ENCODE results near the gene HOXA10.

The HOXA10 gene

DNA sequence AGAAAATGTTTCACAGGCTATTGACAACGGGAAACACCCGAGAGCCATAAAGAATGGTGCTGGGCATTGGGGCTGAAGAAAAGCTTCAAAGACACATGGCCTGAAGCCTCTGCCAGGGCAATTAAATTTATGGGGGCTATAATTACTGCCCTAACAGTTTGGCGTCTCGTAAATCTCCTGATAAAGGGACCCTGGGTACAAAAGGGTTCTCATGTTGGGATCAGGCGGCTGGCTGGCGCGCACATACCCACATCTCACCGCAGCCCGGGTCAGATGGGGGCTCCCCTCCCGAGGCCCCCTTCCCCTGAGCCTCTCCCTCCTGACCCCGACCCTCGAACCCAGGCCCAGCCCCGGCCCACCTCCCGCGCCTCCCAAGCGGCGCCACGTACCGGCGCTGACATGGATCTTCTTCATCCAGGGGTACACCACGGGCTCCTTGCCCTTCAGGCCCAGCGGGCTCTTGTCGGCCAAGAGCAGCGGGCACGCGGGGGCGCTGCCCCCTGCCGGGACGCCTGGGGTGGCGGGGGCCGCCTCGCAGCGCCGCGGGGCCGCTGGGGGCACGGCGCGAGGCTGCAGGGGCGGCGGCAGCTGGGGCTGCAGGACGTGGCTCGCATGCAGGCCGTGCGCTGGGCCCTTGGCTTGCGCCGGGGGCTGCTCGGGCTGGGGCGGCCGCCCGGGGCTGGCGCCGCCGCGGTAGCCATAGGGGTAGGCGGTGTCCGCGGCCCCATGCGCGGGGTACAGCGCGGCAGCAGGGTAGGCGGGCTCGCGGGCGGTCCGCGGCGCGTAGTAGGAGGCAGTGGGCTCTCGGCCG is 44.2 kb downstream of the HOXA10 start:
- H3K27me3 Mint-ChIP-seq: peaks cover 20% of the 10 kb centered on the region
- peak in 1 of 2 donors; percentile 18 for DNase-seq (ENCODE audit: low spot score in 2 of 2)
- H3K27ac Mint-ChIP-seq: no peak overlapping the region
- peaks cover 2% of the 10 kb centered on the region for H3K36me3 Mint-ChIP-seq
- H3K4me1 Mint-ChIP-seq: no peaks in the 10 kb centered on the region
- H3K9me3 Mint-ChIP-seq: peaks cover 2% of the 10 kb centered on the region
- peak; percentile 33 for ATAC-seq (ENCODE audit: low read depth)
- H3K4me3 Mint-ChIP-seq: no peak overlapping the region

DNA sequence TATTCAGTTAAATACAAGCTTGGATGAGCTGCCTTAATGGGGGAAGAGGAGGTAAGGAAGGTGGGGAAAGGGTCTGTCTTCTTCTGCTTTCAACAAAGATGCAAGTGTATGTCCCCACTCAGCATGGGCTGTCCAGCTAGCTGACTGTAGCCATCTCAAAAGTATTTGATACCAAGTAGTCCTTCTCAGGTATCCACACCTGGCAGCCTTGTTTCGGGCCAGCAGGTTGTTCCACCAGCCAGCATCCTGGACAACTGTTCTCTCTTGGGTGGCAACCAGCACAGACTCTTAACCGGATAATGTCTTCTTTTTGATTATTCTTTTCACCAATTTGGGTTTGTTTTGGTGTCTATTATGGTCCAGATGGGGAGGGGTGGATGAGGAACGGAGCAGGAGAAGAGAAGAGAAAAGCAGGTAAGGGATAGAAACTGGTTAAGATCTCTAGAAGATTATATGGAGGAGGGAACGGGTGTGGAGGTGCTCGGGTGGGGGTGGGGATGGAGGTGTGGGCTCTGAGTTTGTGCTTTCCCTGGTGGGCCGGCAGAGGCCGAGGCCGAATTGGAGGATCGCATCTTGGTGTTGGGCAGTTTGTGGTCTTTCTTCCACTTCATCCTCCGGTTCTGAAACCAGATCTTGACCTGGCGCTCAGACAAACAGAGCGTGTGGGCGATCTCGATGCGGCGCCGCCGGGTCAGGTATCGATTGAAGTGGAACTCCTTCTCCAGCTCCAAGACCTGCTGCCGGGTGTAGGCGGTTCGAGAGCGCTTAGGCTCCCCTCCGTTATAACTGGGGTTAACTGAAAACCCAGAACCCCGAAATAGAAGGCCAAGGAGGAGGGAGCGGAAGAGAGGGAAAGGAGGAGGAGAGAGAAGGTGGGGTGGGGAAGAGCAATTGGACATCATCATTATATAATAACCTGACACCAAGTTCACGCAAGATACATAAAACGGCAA is 45.1 kb downstream of the HOXA10 start:
- no peak for ATAC-seq (ENCODE audit: low read depth)
- Mint-ChIP-seq H3K36me3 (peaks cover 2% of the 10 kb centered on the region), H3K4me1 (no peaks in the 10 kb centered on the region), H3K4me3 (peak overlapping the region; percentile 25), H3K9me3 (peaks cover 2% of the 10 kb centered on the region), H3K27ac (no peak overlapping the region), H3K27me3 (peaks cover 16% of the 10 kb centered on the region)
- DNase-seq (ENCODE audit: low spot score in 2 of 2): no peak

DNA sequence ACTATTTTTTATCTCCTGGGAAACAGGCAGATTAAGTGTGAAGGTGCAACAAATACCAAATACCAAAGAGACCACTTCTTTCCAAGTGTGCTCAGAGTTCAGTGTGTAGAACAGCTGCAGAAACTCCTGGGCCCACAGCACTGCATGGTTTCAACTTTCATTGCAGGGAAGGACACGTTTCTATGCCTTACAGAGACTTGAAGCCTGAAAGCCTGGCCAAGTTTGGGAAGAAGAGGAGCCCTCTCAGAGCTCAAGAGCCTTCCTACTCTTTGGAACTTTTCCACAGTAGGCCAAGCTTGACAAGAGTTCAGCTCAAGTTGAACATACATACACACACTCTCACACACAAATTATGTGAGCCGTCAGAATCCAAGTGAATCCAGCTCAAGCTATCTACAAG is 46.1 kb downstream of the HOXA10 start:
- no peak for DNase-seq (ENCODE audit: low spot score in 2 of 2)
- ATAC-seq (ENCODE audit: low read depth): no peak
- Mint-ChIP-seq H3K9me3 (peaks cover 2% of the 10 kb centered on the region), H3K36me3 (peaks cover 2% of the 10 kb centered on the region), H3K27me3 (peaks cover 15% of the 10 kb centered on the region), H3K27ac (no peak overlapping the region), H3K4me1 (no peaks in the 10 kb centered on the region), H3K4me3 (no peak overlapping the region)

DNA sequence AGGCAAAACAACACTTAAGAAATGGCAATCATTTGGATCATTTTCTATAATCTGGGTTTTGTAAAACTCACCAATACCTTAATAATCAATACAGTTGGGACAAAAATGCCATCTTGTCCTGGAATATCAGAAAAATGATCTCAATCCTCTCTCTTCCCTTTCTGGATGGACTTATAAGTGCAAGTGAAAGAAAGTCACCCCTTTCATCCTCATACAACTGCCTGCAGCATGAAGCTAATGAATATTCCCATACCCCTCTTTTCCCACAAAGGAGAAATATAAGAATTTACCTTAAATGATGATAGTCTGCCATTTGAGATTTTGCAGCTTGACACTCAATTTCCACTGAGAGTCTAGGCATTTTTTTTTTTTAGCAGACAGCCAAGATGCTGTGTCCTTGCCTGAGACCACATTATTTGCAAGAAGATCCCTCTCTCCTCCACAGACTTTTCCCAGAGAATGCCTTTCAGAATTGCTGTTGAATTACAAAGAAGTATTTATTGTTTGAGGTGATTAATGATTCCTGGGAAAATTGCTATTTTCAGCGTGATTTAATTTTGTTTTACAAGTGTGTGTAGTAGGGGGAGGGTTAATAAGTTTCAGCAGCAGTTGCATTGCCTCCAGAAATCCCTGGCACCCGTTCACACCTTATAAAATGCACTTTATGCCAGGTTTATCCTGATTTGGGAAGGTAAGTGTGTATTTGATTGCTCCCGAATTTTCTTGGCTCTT is 47.4 kb downstream of the HOXA10 start:
- DNase-seq (ENCODE audit: low spot score in 2 of 2): no peak
- H3K4me1 Mint-ChIP-seq: no peaks in the 10 kb centered on the region
- H3K27ac Mint-ChIP-seq: no peak overlapping the region
- H3K4me3 Mint-ChIP-seq: no peak overlapping the region
- peaks cover 2% of the 10 kb centered on the region for H3K9me3 Mint-ChIP-seq
- H3K27me3 Mint-ChIP-seq: peaks cover 15% of the 10 kb centered on the region
- peaks cover 2% of the 10 kb centered on the region for H3K36me3 Mint-ChIP-seq
- no peak for ATAC-seq (ENCODE audit: low read depth)

DNA sequence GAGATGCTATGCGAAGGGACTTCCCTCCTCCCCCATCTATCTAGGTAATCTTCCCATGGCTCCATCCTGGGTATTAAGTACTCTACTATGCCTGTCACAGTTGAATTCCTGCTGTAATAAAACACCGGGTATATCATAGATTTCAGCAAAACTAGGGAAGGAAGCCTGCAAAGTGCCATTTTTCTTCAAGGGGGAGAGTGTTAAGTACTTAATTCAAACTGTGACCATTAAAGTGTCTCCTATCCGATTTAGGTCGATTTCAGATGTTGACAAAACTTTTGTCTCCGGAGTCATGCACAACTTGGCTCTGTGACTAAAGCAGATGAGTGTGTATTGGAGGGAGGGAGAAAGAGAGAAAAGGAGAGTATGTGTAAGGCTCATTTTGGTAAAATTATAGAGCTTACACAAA is 48.1 kb downstream of the HOXA10 start:
- peaks cover 15% of the 10 kb centered on the region for H3K27me3 Mint-ChIP-seq
- no peak for DNase-seq (ENCODE audit: low spot score in 2 of 2)
- H3K9me3 Mint-ChIP-seq: peaks cover 2% of the 10 kb centered on the region
- H3K4me3 Mint-ChIP-seq: no peak overlapping the region
- no peaks in the 10 kb centered on the region for H3K4me1 Mint-ChIP-seq
- no peak overlapping the region for H3K27ac Mint-ChIP-seq
- peaks cover 2% of the 10 kb centered on the region for H3K36me3 Mint-ChIP-seq
- no peak for ATAC-seq (ENCODE audit: low read depth)

DNA sequence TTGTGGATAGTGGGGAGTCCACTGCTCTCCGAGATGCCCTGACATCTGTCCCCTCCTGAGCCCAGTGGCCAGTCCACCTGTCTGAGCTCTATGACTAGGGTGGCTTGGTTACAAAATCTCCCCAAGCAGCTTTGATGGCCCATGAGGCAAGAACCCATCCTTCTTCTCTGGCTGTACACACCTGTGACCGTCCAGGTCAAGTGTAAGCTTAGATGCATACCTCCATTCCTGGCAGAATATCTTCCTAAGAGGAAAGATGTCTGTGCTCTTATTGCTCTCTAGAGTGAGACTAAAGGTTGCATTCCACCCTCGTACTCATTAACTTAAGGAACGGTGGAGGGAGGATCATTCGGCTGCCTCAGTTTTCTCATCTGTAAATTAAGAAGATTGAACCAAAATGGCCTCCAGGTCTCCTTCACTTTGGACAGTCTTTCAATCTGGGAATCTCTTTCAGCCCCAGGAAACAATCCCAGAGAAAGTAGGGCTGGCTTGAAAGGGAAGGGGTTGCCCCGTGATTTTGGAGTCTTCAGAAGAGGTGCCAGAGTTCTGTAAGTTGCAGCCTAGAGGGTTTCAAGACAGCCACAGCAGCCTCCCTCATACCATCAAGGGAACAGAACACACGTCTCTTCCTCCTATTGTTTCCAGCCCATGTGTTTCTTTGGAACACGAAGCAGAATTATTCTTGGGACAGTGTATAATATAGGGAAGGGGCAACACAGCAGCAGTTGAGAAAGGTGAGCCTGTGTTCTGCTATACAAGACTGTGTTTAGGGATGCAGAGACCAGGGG is 49.0 kb downstream of the HOXA10 start:
- Mint-ChIP-seq H3K4me1 (no peaks in the 10 kb centered on the region), H3K4me3 (no peak overlapping the region), H3K36me3 (peaks cover 2% of the 10 kb centered on the region), H3K9me3 (peaks cover 2% of the 10 kb centered on the region), H3K27me3 (peaks cover 15% of the 10 kb centered on the region), H3K27ac (no peak overlapping the region)
- no peak for DNase-seq (ENCODE audit: low spot score in 2 of 2)
- no peak for ATAC-seq (ENCODE audit: low read depth)

DNA sequence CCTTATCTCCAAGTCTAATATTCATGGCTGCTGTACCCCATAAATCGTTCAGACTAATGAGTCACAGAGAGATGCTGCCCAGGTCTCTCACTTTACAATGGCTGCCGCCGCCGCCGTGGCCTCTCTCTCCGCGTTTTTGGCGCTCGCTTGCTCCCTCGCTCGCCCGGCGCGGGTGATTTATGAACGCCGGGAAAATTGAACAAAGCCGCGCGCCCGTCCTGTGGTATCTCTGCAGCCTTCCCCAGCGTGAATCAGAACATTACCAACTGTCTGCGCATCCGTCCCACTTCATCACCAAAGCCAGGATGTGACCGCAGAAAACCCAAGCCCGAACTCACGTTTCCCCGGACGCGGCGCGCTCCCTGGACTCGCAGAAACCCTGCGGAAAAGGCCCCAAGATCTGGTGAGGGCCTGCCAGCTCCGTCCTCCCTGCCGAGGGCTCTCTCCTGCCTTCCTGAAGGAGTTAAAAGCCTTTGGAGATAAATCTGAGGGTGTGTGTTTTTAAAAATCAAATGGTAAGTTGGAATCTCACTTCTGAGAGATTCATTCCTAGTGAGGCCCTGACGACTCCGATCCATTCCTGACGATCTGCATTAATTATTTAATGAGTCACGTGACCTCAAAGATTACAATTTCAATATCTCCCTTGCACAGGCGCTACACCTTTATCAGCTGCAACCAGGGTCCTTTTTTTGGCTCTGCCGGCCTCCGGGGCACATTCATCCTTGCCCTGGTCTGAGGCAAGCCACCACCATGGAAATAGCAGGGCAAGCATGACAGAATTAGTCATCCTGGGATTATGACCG is 49.8 kb downstream of the HOXA10 start:
- no peak overlapping the region for H3K27ac Mint-ChIP-seq
- no peak overlapping the region for H3K4me3 Mint-ChIP-seq
- H3K9me3 Mint-ChIP-seq: peaks cover 2% of the 10 kb centered on the region
- DNase-seq (ENCODE audit: low spot score in 2 of 2) (no peak), ATAC-seq (ENCODE audit: low read depth) (no peak)
- peaks cover 2% of the 10 kb centered on the region for H3K36me3 Mint-ChIP-seq
- H3K27me3 Mint-ChIP-seq: peaks cover 13% of the 10 kb centered on the region
- no peaks in the 10 kb centered on the region for H3K4me1 Mint-ChIP-seq

DNA sequence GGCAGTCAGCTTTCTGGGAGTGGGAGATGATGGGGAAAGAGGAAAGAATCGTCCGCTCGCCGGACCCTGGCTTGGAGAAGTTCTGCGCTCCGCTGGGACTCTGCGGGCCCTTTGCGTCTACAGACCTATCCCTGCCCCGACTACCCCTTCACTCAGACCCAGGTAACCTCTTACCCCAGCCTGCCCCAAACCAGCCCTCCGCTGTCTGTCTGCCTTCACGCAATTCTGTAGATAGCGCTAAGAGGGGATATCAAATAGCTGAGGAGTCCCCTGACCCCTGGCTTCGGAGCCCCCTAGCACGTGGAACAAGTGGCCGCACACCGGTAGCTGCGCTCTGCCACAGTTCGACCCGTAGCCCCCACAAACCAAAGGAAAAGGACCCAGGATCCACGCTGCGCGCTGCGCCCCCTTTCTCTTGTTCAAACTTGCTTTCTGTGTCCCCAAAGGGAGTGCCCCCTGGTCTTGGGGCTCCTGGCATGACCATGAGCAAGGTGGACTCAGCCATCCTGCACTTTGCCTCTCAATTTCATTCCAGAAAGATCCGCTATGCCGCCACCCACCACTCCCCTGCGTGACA is 50.6 kb downstream of the HOXA10 start:
- H3K4me3 Mint-ChIP-seq: no peak overlapping the region
- no peaks in the 10 kb centered on the region for H3K36me3 Mint-ChIP-seq
- no peak overlapping the region for H3K27ac Mint-ChIP-seq
- H3K4me1 Mint-ChIP-seq: no peaks in the 10 kb centered on the region
- peaks cover 10% of the 10 kb centered on the region for H3K27me3 Mint-ChIP-seq
- ATAC-seq (ENCODE audit: low read depth): no peak
- H3K9me3 Mint-ChIP-seq: no peaks in the 10 kb centered on the region
- DNase-seq (ENCODE audit: low spot score in 2 of 2): no peak

DNA sequence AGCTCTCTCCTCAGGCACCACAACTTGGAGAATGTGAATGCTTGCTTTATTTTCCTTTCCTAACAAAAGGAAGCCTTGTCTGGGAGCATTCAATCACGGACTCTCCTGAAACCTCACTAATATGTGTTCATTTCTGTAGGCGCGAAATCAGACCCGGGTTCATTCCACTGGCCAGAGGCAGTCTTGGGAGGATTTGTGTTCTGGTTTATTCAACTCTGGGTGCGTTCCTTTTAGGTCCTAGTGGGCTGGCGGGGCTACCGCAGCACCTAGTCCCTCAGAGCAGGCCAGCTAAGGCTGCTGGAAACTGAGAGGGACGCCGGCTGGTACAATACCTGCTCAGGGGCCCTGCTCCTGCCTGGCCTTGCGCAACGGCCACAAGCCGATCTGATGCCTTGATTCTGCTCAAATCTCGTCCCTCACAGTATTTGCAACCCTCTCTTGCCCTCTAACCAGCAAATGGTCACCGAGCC is 51.1 kb downstream of the HOXA10 start:
- Mint-ChIP-seq H3K4me3 (no peak overlapping the region), H3K4me1 (no peaks in the 10 kb centered on the region), H3K27me3 (peaks cover 8% of the 10 kb centered on the region), H3K36me3 (no peaks in the 10 kb centered on the region), H3K9me3 (no peaks in the 10 kb centered on the region), H3K27ac (no peak overlapping the region)
- ATAC-seq (ENCODE audit: low read depth) (no peak), DNase-seq (ENCODE audit: low spot score in 2 of 2) (no peak)

DNA sequence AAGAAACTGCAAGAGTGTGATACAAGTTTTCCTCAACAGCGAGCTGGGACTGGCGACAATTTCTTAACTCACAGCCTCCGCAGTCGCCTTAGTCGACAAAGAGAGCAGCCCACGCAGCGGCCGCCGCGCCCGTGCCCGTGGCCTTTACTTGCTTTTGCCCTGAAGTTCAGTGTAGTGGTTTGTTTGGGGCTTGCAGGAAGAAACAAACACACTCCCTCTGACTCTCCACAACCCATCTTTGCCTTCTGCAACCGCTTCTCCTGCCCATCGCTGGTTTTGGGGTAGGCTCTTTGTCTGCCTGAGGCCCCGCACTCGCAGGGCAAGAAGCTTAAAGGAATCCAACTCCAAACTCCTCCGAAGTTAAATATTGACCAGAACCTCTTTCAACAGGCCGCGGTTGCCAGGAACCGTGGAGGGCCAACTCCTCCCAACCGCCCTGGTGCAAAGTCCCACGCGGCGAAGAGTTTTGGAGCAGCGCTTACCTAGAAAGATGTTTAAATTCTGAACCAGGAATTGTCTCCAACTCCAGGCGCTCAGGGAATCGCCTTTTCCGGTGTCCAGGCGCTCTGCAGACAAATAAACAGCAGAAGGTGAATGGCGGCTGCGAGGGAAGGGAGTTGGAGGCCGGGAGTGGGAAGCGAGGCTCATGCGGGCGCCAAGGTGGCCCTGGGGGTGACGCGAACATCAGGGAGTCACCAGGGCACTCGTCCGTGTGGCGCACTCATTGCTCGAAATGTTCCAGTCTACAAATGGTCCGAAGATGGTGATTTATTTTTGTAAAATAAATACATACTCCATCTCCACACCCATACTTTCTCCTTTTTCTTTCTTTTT is 51.8 kb downstream of the HOXA10 start:
- Mint-ChIP-seq H3K27ac (no peak overlapping the region), H3K27me3 (peaks cover 8% of the 10 kb centered on the region), H3K9me3 (no peaks in the 10 kb centered on the region), H3K4me1 (no peaks in the 10 kb centered on the region), H3K4me3 (no peak overlapping the region), H3K36me3 (no peaks in the 10 kb centered on the region)
- DNase-seq (ENCODE audit: low spot score in 2 of 2) (no peak), ATAC-seq (ENCODE audit: low read depth) (no peak)

DNA sequence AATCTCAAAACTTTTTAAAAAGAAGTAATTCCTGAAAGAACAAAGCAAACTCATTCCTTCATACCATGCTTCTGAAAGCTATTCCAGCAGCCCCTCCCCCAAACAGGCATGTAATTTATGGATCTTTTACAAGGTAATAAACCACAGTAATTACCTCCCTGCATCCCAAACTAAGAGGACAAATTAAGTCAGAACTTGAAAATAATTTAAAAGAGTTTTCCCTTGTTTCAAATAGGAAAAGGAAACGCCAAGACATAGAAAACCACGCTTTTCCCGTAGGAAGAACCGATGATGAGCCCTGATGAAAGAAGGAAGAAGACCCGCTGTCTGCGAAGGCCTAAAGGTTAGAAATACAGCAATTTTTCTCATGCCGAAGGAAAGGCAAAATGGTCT is 52.4 kb downstream of the HOXA10 start:
- DNase-seq (ENCODE audit: low spot score in 2 of 2) (no peak), ATAC-seq (ENCODE audit: low read depth) (no peak)
- Mint-ChIP-seq H3K27me3 (peaks cover 8% of the 10 kb centered on the region), H3K4me3 (no peak overlapping the region), H3K36me3 (no peaks in the 10 kb centered on the region), H3K4me1 (no peaks in the 10 kb centered on the region), H3K9me3 (no peaks in the 10 kb centered on the region), H3K27ac (no peak overlapping the region)

Measured in memory B cell (primary cell).